Measurements from ENCODE around the gene C17orf67.
"Not testable (repeated sequence)": the region's sequence is repeated elsewhere in the genome, so short reads cannot be mapped to it uniquely, and the experiment has no call there.

DNA sequence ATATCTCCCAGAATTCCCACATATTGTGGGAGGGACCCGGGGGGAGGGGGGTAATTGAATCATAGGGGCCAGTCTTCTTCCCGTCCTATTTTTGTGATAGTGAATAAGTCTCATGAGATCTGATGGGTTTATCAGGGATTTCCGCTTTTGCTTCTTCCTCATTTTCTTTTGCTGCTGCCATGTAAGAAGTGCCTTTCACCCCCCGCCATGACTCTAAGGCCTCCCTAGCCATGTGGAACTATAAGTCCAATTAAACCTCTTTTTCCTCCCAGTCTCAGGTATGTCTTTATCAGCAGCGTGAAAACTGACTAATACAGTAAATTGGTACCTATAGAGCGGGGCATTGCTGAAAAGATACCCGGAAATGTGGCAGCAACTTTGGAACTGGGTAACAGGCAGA is 76.1 kb downstream of the C17orf67 start:
- not testable (repeated sequence) for TF ChIP-seq FOXK2 (IDR thresholded peaks at IDR 0.05); FOXM1 (IDR thresholded peaks at IDR 0.05; ENCODE audit: borderline replicate concordance); BHLHE40 (IDR thresholded peaks at IDR 0.05; ENCODE audit: borderline replicate concordance); HDGF (IDR thresholded peaks at IDR 0.05; ENCODE audit: borderline replicate concordance); TARDBP (IDR thresholded peaks at IDR 0.05); NFRKB (IDR thresholded peaks at IDR 0.05); SP1 (IDR thresholded peaks at IDR 0.05); SUZ12 (IDR thresholded peaks at IDR 0.05); ARNT (IDR thresholded peaks at IDR 0.05); ELF4 (IDR thresholded peaks at IDR 0.05); ZNF384 (IDR thresholded peaks at IDR 0.05); L3MBTL2 (conservative IDR thresholded peaks at IDR 0.05)
- TF ChIP-seq, protein P1, sequence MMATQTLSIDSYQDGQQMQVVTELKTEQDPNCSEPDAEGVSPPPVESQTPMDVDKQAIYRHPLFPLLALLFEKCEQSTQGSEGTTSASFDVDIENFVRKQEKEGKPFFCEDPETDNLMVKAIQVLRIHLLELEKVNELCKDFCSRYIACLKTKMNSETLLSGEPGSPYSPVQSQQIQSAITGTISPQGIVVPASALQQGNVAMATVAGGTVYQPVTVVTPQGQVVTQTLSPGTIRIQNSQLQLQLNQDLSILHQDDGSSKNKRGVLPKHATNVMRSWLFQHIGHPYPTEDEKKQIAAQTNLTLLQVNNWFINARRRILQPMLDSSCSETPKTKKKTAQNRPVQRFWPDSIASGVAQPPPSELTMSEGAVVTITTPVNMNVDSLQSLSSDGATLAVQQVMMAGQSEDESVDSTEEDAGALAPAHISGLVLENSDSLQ (IDR thresholded peaks at IDR 0.05): not testable (repeated sequence)

Measured in HEK293T (cell line).